Mammary epithelial cell (primary cell): Measurements from ENCODE around the gene UBFD1.

Source experiments
- CTCF ChIP-seq, 2 donors: IDR thresholded peaks in 1 of 2; conservative IDR thresholded peaks in 1 of 2; 2 replicates each; pipeline ENCODE4 v1.5.1; 2011 to 2012; ENCODE audit warnings: inconsistent platforms in 2 of 2, low read length in 2 of 2, mild to moderate bottlenecking in 2 of 2, control low read depth in 1 of 2, low read depth in 1 of 2; ENCODE audit not compliant: insufficient read depth in 1 of 2; ENCODE audit errors: extremely low read depth in 1 of 2
- EZH2 ChIP-seq: IDR thresholded peaks from 2 replicates; pipeline ENCODE4 v1.6.1; 2012; ENCODE audit warnings: low read length, inconsistent platforms, borderline replicate concordance

GRCh38 chr16:23554536-23554935, 3.0 kb upstream of the UBFD1 start:
- TF ChIP-seq CTCF (conservative IDR thresholded peaks at IDR 0.05 in 1 of 2, IDR thresholded peaks at IDR 0.05 in 1 of 2; ENCODE audit: extremely low read depth in 1 of 2, insufficient read depth in 1 of 2, low read depth in 1 of 2, low read length in 2 of 2) (no peak), EZH2 (no peak)
